ENCODE data around the gene MRPL11. TPM values are rescaled to one million over a fixed set of nuclear protein-coding genes. Genes with fewer than 3 reads are reported as not detected.
A peak's percentile ranks its signal among the peaks of the same experiment; 100 is the strongest.

The MRPL11 gene
- total RNA-seq = 10 to 100 TPM; 28.7 to 57.9 (median 33.4) TPM

DNA sequence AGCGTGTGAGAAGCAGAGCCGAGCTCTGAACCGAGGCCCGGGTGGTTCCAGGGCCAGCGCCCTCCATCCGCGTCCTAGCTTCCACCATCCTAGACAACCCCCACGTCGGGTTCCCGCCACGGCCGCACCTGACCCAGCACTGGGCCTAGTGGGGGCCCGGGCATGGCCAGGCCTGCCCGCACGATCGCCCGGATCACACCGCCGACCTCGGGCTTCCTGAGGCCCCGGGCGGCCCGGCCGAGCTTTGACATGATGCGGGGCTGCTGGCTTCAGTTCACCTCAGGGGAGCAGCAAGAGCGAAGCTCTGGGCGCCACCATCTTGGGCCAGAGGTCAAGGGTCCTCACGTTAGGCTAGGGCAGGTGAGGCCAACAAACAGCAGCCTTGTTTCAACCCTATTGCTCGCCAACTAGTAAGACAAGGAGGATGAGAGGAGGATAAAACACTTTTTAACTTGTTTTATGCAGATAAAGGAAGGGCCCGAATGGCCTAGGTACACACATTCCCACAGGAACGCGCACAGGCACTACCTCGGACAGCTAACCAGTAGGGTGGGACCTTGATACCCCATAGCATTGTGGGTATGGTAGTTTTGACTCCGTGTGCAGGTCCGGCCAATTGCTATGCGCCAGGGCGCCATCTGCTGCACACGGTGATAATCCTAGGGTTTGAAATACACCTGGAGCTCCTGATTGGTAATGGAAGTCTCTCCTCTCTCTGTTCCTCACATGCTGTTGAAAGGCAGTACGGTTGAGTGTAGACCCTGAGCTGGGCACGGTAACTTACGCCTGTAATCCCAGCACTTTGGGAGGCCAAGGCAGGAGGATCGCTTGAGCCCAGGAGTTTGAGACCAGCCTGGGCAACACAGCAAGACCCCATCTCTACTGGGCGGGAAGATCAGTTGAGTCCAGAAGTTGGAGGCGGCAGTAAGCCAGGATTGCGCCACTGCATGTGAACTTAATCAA, at the start of gene MRPL11:
Gene MRPL11 (minus strand): TSS at position 345 of the 963 bp plus-strand sequence. CDS start 94 bp downstream, at position 251.
- Histone ChIP-seq H3K36me3 (no peaks in the 10 kb centered on the region), H3K4me1 (no peaks in the 10 kb centered on the region), H3K4me3 (peak within 1 kb of the TSS; percentile 70 to 77), H3K27me3 (no peaks in the 10 kb centered on the region), H3K9me3 (no peaks in the 10 kb centered on the region), H3K27ac (peak within 1 kb of the TSS; percentile 79 to 87)
- intact Hi-C loops (cut with DNase I; ENCODE audit: low total_unique reads) = loop anchor here (5.0 kb wide), 1 partner anchor 36 kb away; no protein-coding TSS in a partner anchor
- DNase-seq = peak; percentile 87 to 89
- TF ChIP-seq, protein P1, sequence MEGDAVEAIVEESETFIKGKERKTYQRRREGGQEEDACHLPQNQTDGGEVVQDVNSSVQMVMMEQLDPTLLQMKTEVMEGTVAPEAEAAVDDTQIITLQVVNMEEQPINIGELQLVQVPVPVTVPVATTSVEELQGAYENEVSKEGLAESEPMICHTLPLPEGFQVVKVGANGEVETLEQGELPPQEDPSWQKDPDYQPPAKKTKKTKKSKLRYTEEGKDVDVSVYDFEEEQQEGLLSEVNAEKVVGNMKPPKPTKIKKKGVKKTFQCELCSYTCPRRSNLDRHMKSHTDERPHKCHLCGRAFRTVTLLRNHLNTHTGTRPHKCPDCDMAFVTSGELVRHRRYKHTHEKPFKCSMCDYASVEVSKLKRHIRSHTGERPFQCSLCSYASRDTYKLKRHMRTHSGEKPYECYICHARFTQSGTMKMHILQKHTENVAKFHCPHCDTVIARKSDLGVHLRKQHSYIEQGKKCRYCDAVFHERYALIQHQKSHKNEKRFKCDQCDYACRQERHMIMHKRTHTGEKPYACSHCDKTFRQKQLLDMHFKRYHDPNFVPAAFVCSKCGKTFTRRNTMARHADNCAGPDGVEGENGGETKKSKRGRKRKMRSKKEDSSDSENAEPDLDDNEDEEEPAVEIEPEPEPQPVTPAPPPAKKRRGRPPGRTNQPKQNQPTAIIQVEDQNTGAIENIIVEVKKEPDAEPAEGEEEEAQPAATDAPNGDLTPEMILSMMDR (IDR thresholded peaks at IDR 0.05) = peak; percentile 66 to 80 (median 74)
- TF ChIP-seq POLR2A (IDR thresholded peaks at IDR 0.05) = peak in 1 of 2 donors; percentile 32

DNA sequence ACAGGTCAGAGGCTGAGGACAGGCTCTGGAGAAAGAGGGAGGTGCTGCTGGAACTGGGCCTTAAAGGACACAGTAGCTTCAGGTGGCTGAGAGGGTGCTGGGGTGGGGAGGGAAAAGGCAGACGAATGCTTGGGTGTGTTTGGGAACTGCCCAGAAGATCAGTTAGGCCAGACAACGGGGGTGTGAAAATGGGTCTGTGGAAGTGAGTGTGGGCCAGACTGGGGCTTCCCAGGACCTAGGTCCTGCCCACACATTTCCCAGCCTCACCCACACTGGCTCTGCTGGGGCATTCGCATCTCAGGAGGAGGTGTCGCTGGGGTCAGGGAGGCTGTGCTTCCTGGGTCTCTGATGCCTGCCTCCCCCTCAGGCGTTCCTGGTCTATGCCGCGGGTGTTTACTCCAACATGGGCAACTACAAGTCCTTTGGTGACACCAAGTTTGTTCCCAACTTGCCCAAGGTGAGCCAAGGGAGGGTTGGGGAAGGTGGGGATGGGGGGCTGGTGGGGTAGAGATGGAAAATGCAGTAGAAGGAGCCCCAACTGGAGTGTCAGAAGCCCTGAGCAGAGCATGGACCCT, 46.2 kb upstream of the MRPL11 start:
- TF ChIP-seq, protein P1 (IDR thresholded peaks at IDR 0.05) = no peak
- no peak for TF ChIP-seq POLR2A (IDR thresholded peaks at IDR 0.05)
- no peak for DNase-seq
- H3K4me3 ChIP-seq = no peak overlapping the region
- no peaks in the 10 kb centered on the region for H3K9me3 ChIP-seq
- intact Hi-C loops (cut with DNase I; ENCODE audit: low total_unique reads) = no loop called here
- no peaks in the 10 kb centered on the region for H3K4me1 ChIP-seq
- H3K27me3 ChIP-seq = no peaks in the 10 kb centered on the region
- H3K27ac ChIP-seq = no peak overlapping the region
- no peaks in the 10 kb centered on the region for H3K36me3 ChIP-seq

DNA sequence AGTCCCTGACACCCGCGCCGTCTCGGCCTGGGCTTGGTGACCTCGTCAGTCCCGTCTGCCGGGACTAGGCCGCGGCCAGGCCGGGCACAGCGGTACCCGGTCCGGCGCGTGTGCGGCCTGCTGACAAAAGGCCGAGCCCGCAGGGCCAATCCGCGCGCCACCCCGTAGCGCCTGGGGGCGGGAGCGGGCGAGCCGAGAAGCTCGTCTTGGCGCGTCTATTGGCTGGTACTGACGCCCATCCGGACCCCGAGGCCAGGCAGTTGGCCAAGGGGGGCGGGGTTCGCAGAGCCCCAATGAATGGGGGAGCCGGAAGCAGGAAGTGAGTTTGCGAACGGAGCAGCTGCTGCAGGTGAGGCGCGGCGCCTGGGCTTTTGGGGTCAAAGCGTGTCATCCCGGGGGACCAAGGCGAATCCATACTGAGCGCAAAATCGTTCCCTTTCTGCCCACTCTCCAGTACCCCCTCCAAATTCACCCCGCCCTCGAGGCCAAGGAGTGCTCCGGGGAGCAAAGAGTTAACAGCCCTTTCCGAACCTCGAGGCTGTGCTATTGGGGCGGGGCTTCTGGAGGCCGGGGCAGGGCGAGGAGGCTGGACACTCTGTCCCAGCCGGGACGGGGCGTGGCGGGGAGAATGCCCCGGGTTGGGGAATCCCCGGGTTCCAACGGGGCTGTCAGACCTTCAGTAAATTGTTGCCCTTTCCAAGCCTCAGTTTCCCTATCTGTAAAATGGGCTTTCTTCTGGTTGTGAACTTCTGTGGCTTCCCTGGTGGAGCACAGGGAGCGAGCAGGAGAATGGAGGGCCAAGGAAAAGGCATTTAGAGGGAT, 41.7 kb upstream of the MRPL11 start, which contains the start of gene DPP3:
Gene DPP3 (plus strand): TSS at position 318 of the 822 bp plus-strand sequence. CDS start 1,767 bp downstream, outside the sequence.
- peak; percentile 71 to 89 for TF ChIP-seq POLR2A (IDR thresholded peaks at IDR 0.05)
- TF ChIP-seq, protein P1 (IDR thresholded peaks at IDR 0.05) = peak in 2 of 4 experiments; percentile 3 to 13
- no peaks in the 10 kb centered on the region for H3K36me3 ChIP-seq

DNA sequence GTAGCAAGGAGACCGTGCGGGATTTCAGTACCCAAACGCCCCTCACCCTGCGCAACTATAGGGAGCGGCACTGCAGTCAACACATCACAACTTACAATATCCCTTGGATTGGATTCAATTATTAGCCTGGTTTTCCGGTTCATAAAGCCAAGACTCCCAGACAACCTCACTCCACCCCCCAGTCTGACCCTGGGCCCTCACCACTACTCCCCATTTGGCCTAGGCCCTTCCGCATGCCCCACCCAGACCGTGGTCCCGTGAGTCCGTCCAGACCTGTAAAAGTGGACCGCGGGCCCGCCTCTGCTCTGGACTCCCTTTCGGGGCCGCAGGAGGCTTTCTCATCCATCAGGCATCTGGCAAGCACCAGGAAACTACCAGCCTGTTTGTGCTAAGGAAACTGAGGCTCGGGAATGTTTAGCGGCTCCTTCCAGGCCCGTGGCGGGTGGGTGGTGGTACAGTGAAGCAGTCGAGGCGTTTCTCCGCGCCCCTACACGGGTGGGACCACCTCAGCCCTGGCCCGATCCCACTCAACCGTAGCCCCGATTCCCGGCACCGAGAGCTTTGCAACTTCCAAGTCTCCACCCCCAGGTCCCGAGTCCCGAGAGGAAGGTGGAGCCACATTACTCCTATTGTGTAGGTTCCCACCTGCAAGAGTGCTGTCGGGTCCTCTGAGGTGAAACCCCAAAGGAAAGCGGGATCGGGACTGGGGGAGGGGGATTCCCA, 40.9 kb upstream of the MRPL11 start:
- Histone ChIP-seq H3K27ac (peak overlapping the region; percentile 86 to 90), H3K36me3 (no peaks in the 10 kb centered on the region), H3K4me3 (peak overlapping the region; percentile 65 to 92), H3K4me1 (no peaks in the 10 kb centered on the region), H3K27me3 (no peaks in the 10 kb centered on the region), H3K9me3 (no peaks in the 10 kb centered on the region)
- TF ChIP-seq, protein P1 (IDR thresholded peaks at IDR 0.05) = no peak
- no peak for TF ChIP-seq POLR2A (IDR thresholded peaks at IDR 0.05)
- intact Hi-C loops (cut with DNase I; ENCODE audit: low total_unique reads) = no loop called here
- DNase-seq = peak; percentile 46 to 51

More for the DNA sequence above, 41.7 kb upstream of the MRPL11 start, which contains the start of gene DPP3:
- Histone ChIP-seq H3K27me3 (no peaks in the 10 kb centered on the region), H3K9me3 (no peaks in the 10 kb centered on the region), H3K4me1 (no peaks in the 10 kb centered on the region), H3K4me3 (peak within 1 kb of the TSS; percentile 65 to 92), H3K27ac (peak within 1 kb of the TSS; percentile 86 to 90)
- DNase-seq = peak; percentile 96 to 98
- intact Hi-C loops (cut with DNase I; ENCODE audit: low total_unique reads) = no loop called here

Measured in uterus (tissue), 4 donors.